Ectodermal cell (in vitro differentiated cells): ENCODE results near the gene RNF169.

Source experiments
- H3K27ac ChIP-seq: 2 replicates; pipeline ENCODE4 v1.7.0; 2013; ENCODE audit warnings: mild to moderate bottlenecking, low read depth, low read length; ENCODE audit not compliant: insufficient read depth, poor library complexity, severe bottlenecking
- H3K27me3 ChIP-seq: 2 replicates; pipeline ENCODE4 v1.7.0; 2013; ENCODE audit warnings: mild to moderate bottlenecking, low read length; ENCODE audit not compliant: insufficient read depth, control insufficient read depth, poor library complexity, severe bottlenecking
- H3K36me3 ChIP-seq: one replicate; pipeline ENCODE4 v1.7.0; 2013; ENCODE audit warnings: low read length; ENCODE audit not compliant: control insufficient read depth, insufficient read depth
- H3K4me1 ChIP-seq: one replicate; pipeline ENCODE4 v1.7.0; 2013; ENCODE audit warnings: low read length; ENCODE audit not compliant: control insufficient read depth, insufficient read depth
- H3K4me3 ChIP-seq: 2 replicates; pipeline ENCODE4 v1.7.0; 2013; ENCODE audit warnings: low read depth, low read length, control low read depth; ENCODE audit not compliant: insufficient read depth
- H3K9me3 ChIP-seq: 2 replicates; pipeline ENCODE4 v1.7.0; 2013; ENCODE audit warnings: mild to moderate bottlenecking, low read length, moderate library complexity; ENCODE audit not compliant: control insufficient read depth
- WGBS, 2 experiments: methylation state at CpG; one replicate each; pipeline ENCODE4 v1.1.7; 2013; ENCODE audit warnings: missing lambda C conversion rate in 2 of 2; 5-methylcytosine and 5-hydroxymethylcytosine counted together

RNF169 gene

DNA sequence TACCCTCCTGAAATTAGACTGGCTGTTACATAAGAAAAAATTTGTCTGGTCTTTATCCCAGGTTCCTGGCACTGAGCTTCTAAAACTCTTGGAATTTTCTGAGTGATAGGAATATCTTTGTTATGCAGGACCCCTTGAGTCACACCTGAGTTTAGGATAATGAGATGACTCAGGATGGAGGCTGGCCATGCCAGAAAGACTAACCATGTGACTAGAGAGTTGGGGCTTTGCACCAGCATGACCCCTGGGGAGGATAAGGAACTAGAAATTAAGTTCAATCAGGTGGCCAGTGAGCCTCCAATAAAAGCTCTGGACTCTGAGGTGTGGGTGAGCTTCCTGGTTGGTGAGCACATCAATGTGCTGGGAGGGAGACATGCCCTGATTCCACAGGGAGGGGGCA, 112.1 kb downstream of the RNF169 start:
- peaks cover 28% of the 10 kb centered on the region for H3K36me3 ChIP-seq

DNA sequence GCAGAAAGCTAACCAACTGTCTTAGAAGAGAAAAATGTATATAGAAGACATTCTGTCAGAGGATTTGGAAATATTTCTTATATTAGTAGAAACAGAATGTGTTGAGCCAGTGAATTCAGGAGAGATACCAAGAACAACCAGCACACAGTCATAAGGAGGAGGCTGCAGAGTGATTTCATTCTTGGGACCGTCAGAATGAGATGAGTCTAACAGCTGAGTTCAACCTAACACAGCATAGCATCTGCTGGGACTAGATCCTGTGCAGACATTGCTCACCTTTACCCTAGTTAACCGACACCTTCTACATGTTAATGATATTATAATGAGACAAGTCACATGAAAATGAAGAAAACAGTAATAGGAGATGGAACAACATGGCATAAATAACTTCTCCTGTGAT, 114.8 kb downstream of the RNF169 start:
- no peaks in the 10 kb centered on the region for H3K4me1 ChIP-seq
- peaks cover 3% of the 10 kb centered on the region for H3K9me3 ChIP-seq
- no peak overlapping the region for H3K4me3 ChIP-seq
- H3K27me3 ChIP-seq = no peaks in the 10 kb centered on the region
- no peak overlapping the region for H3K27ac ChIP-seq
- 100% methylated on average over 1 to 2 of the region's 2 CpGs for WGBS, 2 experiments
- H3K36me3 ChIP-seq = peaks cover 31% of the 10 kb centered on the region

More for the DNA sequence above, 112.1 kb downstream of the RNF169 start:
- no peak overlapping the region for H3K27ac ChIP-seq
- H3K4me1 ChIP-seq = no peaks in the 10 kb centered on the region
- H3K27me3 ChIP-seq = no peaks in the 10 kb centered on the region
- peaks cover 2% of the 10 kb centered on the region for H3K9me3 ChIP-seq
- no peak overlapping the region for H3K4me3 ChIP-seq

DNA sequence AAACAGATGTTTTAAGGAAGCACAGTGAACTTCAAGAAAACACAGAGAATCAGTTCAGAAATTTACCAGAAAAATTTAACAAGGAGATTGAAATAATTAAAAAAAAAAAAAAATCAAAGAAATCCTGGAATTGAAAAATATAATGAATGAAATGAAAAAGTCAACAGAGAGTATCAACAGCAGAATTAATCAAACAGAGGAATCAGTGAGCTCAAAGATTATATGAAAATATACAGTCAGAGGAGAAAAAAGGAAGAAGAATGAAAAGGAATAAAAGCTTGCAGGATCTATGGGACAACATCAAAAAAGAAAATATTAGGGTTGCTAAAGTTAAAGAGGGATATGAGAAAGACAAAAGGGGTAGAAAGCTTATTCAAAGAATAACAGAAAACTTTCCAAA, 117.9 kb downstream of the RNF169 start:
- peaks cover 3% of the 10 kb centered on the region for H3K9me3 ChIP-seq
- no peak overlapping the region for H3K4me3 ChIP-seq
- no peaks in the 10 kb centered on the region for H3K4me1 ChIP-seq
- H3K36me3 ChIP-seq = peaks cover 39% of the 10 kb centered on the region
- no peaks in the 10 kb centered on the region for H3K27me3 ChIP-seq
- H3K27ac ChIP-seq = no peak overlapping the region

DNA sequence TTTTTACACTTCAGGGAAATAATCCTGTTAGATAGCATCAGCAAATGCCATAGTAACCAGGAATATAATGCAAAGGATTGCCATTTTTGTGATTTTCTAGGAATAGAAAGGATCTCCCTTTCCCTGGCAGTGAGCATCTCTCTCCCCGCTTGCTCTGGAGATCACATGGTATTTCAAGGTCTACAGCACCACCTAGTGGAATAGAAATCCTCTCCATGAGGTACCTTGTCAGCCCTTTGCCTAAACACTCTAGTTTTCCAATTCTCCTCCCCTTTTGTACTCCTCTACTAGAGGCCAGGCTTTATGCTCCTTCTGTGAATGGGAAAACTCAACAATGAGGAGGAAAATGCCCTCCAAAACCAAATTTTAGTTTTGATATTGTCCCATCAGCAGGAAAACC, 121.8 kb downstream of the RNF169 start:
- Histone ChIP-seq H3K27me3 (no peaks in the 10 kb centered on the region), H3K4me1 (no peaks in the 10 kb centered on the region), H3K36me3 (peaks cover 28% of the 10 kb centered on the region), H3K9me3 (peaks cover 3% of the 10 kb centered on the region), H3K27ac (no peak overlapping the region), H3K4me3 (no peak overlapping the region)
- WGBS, 2 experiments = 89 to 94% methylated on average over 1 of the region's 1 CpG

DNA sequence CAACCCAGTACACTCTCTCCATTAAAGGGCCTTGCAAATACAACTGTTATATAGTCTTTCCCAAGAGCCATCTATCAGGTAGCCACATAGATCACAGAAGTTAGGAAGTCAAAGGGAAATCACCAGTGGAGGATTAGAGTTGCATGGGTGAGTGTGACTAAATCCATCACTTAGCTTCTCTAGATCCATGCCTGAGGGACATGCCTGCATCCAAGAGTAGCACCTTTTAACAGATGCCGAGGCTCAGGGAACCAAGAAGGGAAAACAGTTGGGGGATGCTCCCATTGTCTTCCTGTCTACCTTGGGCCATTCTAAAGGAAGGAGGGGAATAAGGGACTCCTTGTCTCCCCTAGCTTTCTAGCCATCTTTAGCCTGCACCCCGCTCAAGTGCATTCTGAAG, 122.4 kb downstream of the RNF169 start:
- 94 to 98% methylated on average over 2 of the region's 2 CpGs for WGBS, 2 experiments
- Histone ChIP-seq H3K9me3 (no peaks in the 10 kb centered on the region), H3K4me3 (no peak overlapping the region), H3K4me1 (no peaks in the 10 kb centered on the region), H3K36me3 (peaks cover 27% of the 10 kb centered on the region), H3K27ac (no peak overlapping the region), H3K27me3 (no peaks in the 10 kb centered on the region)

DNA sequence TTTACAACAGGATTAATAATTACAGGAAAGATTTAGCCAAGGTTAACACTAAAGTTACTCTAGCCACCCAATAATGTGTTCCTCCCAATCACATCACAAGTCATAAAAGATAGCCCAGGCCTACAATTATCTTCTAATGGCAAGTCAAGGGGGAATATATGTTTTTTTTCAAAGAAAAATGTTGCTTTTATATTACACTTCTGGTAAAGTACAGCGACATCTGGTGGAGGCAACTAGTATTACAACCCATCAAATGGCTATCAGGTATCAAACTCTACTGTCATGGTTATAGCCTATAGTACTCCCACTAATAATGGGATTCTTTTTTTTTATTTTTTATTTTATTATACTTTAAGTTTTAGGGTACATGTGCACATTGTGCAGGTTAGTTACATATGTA, 128.5 kb downstream of the RNF169 start:
- peaks cover 2% of the 10 kb centered on the region for H3K36me3 ChIP-seq
- H3K27me3 ChIP-seq = no peaks in the 10 kb centered on the region
- no peak overlapping the region for H3K4me3 ChIP-seq
- WGBS, 2 experiments = 91% methylated on average over 1 of the region's 1 CpG; no CpG with 5 or more reads in 1 of the 2 experiments
- H3K27ac ChIP-seq = no peak overlapping the region
- no peaks in the 10 kb centered on the region for H3K4me1 ChIP-seq
- H3K9me3 ChIP-seq = no peaks in the 10 kb centered on the region
